Calu3 (cell line): Measurements from ENCODE around the gene USF3. TPM values are rescaled to one million over a fixed set of nuclear protein-coding genes. Genes with fewer than 3 reads are reported as not detected.

Experiments
- BruUV-seq: library from RNA; stranded (reverse); fragments of 400-500 nt; replicated peaks from 2 replicates; lab custom pipeline; 2021; lab: Mats Ljungman, UMichigan
- CTCF ChIA-PET: fragments of 300-600 bp; sonication (Branson Sonifier 250); formaldehyde crosslinking; loops from one replicate; lab custom pipeline; 2022; ENCODE audit warnings: antibody characterized with exemption; lab: Charles Lee
- DNase-seq: peaks from one replicate; pipeline ENCODE4 v3.0.0; 2022
- H3K27ac Mint-ChIP-seq: one replicate; pipeline ENCODE4 v1.8.0; 2022; ENCODE audit warnings: mixed read lengths; ENCODE audit not compliant: unreplicated experiment
- H3K27me3 Mint-ChIP-seq: one replicate; pipeline ENCODE4 v1.8.0; 2022; ENCODE audit warnings: mixed read lengths; ENCODE audit not compliant: unreplicated experiment
- H3K36me3 Mint-ChIP-seq: one replicate; pipeline ENCODE4 v1.8.0; 2022; ENCODE audit warnings: mild to moderate bottlenecking, moderate library complexity, mixed read lengths; ENCODE audit not compliant: insufficient read depth, unreplicated experiment
- H3K4me1 Mint-ChIP-seq: one replicate; pipeline ENCODE4 v1.8.0; 2022; ENCODE audit warnings: mild to moderate bottlenecking, low read depth, mixed read lengths; ENCODE audit not compliant: unreplicated experiment
- H3K4me3 Mint-ChIP-seq: one replicate; pipeline ENCODE4 v1.8.0; 2022; ENCODE audit warnings: mild to moderate bottlenecking, low read depth, moderate library complexity, mixed read lengths; ENCODE audit not compliant: unreplicated experiment
- H3K9me3 Mint-ChIP-seq: one replicate; pipeline ENCODE4 v1.8.0; 2022; ENCODE audit warnings: low read depth, mixed read lengths; ENCODE audit not compliant: unreplicated experiment
- intact Hi-C: fragments of 100-400 bp; cut with micrococcal nuclease; formaldehyde crosslinking; loops from one replicate; pipeline ENCODE4 v1.10.0; 2022; ENCODE audit not compliant: unreplicated experiment
- total RNA-seq: library from RNA; stranded (reverse); gene quantifications from 2 replicates; pipeline ENCODE4 v1.2.3, GENCODE V29; 2022
- TF ChIP-seq, protein P1 (sequence below): fragments of 200-600 bp; IDR thresholded peaks from one replicate; pipeline ENCODE4 v1.8.0; 2022; ENCODE audit warnings: antibody characterized with exemption; ENCODE audit not compliant: unreplicated experiment

Gene USF3
- total RNA-seq, 1 experiment from 2014 or later, result 10.7 TPM

DNA sequence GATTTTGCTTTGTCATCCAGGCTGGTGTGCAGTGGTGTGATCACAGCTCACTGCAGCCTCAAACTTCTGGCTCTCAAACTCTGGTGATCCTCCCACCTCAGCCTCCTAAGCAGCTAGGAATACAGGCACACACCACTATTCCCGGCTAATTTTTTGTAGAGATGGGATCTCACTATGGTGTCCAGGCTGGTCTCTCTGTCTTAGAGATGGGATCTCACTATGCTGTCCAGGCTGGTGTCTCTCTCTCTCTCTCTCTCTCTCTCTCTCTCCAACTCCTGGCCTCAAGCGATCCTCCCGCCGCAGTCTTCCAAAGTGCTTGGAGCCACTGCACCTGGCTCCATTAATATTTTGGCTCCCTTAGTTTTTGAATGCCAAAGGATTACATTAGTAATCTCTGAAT is 17.7 kb downstream of the USF3 start:
- CTCF ChIA-PET, result no interaction called here
- Mint-ChIP-seq H3K27ac (no peak overlapping the region), H3K4me3 (no peak overlapping the region), H3K4me1 (no peaks in the 10 kb centered on the region), H3K9me3 (peaks cover 3% of the 10 kb centered on the region), H3K27me3 (no peaks in the 10 kb centered on the region), H3K36me3 (no peaks in the 10 kb centered on the region)
- no peak for DNase-seq
- intact Hi-C loops, result no loop called here
- TF ChIP-seq, protein P1, sequence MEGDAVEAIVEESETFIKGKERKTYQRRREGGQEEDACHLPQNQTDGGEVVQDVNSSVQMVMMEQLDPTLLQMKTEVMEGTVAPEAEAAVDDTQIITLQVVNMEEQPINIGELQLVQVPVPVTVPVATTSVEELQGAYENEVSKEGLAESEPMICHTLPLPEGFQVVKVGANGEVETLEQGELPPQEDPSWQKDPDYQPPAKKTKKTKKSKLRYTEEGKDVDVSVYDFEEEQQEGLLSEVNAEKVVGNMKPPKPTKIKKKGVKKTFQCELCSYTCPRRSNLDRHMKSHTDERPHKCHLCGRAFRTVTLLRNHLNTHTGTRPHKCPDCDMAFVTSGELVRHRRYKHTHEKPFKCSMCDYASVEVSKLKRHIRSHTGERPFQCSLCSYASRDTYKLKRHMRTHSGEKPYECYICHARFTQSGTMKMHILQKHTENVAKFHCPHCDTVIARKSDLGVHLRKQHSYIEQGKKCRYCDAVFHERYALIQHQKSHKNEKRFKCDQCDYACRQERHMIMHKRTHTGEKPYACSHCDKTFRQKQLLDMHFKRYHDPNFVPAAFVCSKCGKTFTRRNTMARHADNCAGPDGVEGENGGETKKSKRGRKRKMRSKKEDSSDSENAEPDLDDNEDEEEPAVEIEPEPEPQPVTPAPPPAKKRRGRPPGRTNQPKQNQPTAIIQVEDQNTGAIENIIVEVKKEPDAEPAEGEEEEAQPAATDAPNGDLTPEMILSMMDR, result no peak
- no TSS peak for BruUV-seq

DNA sequence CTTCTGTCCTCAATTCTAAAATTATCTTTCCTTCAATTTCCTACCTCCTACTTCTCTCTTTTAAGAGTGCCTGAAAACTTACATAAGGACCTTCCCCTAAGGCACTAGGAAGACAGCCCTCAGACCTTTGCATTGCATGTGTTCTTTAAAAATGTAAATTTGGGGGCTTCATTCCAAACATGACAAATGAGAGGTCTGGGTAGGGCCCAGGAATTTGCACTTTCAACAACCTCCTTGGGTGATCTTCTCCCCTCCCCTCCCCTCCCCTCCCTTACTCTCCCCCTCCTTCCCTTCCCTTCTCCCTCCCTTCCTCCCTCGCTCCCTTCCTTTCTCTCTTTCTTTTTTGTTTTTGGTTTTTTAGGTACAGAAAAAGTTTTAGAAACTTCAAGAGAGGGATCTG is 18.7 kb downstream of the USF3 start:
- no TSS peak for BruUV-seq
- Mint-ChIP-seq H3K4me3 (no peak overlapping the region), H3K9me3 (peaks cover 3% of the 10 kb centered on the region), H3K36me3 (no peaks in the 10 kb centered on the region), H3K4me1 (no peaks in the 10 kb centered on the region), H3K27me3 (no peaks in the 10 kb centered on the region), H3K27ac (no peak overlapping the region)
- intact Hi-C loops, result no loop called here
- CTCF ChIA-PET, result no interaction called here
- no peak for DNase-seq
- TF ChIP-seq, protein P1, result no peak

DNA sequence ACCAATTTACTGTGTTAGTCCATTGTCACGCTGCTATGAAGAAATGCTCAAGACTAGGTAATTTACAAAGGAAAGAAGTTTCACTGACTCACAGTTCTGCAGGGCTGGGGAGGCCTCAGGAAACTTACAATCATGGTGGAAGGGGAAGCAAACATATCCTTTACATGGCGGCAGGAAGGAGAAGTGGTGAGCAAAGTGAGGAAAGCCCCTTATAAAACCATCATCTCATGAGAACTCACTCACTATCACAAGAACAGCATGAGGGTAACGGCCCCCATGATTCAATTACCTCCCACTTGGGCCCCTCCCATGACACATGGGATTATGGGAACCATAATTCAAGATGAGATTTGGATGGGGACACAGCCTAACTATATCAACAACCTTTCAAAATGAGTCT is 20.2 kb downstream of the USF3 start:
- no peaks in the 10 kb centered on the region for H3K27me3 Mint-ChIP-seq
- no peak for DNase-seq
- no peak overlapping the region for H3K27ac Mint-ChIP-seq
- H3K36me3 Mint-ChIP-seq, result peaks cover 5% of the 10 kb centered on the region
- TF ChIP-seq, protein P1, result no peak
- no peaks in the 10 kb centered on the region for H3K4me1 Mint-ChIP-seq
- intact Hi-C loops, result no loop called here
- H3K4me3 Mint-ChIP-seq, result no peak overlapping the region
- BruUV-seq, result no TSS peak
- CTCF ChIA-PET, result no interaction called here
- peaks cover 3% of the 10 kb centered on the region for H3K9me3 Mint-ChIP-seq

DNA sequence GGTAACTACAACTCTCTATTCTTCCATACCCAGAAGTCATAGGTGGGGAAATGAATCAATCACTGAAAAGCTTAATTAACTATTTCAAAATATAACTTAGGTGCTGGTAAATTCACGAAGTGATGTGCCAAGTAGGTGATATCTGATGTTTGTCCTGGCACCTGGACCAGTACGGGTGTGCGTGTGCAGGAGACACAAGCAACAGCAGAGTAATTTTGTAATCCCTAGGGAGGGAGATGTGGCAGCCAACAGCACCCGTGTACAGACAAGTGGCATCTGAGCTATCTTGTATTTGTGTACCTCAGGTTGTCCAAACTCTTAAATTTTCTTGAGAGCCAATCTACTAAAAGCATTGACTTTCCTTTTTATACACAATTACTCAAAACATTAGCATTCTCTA is 22.8 kb downstream of the USF3 start:
- H3K27ac Mint-ChIP-seq, result no peak overlapping the region

More for the DNA sequence above, 22.8 kb downstream of the USF3 start:
- Mint-ChIP-seq H3K9me3 (no peaks in the 10 kb centered on the region), H3K36me3 (peaks cover 5% of the 10 kb centered on the region), H3K27me3 (no peaks in the 10 kb centered on the region), H3K4me3 (no peak overlapping the region), H3K4me1 (no peaks in the 10 kb centered on the region)
- TF ChIP-seq, protein P1, result no peak
- no TSS peak for BruUV-seq
- CTCF ChIA-PET, result no interaction called here
- intact Hi-C loops, result no loop called here
- DNase-seq, result no peak
